ENCODE measurements around the gene GP9. TPM values are rescaled to one million over a fixed set of nuclear protein-coding genes. Genes with fewer than 3 reads are reported as not detected.
"Not testable (repeated sequence)": the region's sequence is repeated elsewhere in the genome, so short reads cannot be mapped to it uniquely, and the experiment has no call there.

Gene GP9
- polyA plus RNA-seq, 4 donors = 0.33 to 2.4 (median 0.58) TPM

DNA sequence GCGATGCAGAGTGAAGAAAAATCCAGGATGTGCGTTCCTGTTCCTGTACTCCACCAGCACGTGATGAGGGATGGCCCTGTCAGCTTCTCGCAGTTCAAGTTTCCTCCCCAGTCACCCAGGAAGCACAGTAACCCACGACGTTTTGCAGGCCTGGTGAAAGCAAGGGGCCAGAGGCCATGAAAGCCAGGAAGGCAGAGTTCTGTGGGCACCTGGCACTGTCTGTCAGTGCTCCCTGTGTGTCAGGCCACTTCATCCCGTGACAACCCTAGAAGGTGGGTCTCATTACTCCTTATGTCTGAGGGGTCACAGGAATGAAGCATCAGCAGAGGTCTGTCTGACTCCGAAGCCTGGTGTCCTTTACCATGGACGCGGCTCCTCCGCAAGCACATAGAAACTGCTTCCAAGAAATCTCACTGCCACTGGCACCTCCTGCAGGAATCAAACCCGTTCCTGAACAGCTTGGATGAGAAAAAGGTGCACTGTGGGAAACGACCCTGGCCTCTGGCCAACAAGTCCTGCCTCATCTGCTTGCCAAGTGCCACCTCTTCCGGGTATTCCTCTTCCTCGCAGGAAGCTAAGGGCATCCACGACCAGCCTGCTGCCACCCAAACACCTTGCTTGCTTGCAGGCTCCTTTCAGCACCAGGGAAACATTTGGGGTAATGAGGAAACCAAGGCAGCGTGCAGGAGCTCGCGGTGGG is 46.4 kb downstream of the GP9 start:
- DNase-seq (ENCODE audit: low read depth in 4 of 4, low spot score in 3 of 4) = no peak

GRCh38 chr3:129107793-129108192 is 47.2 kb downstream of the GP9 start:
- no peak for DNase-seq (ENCODE audit: low read depth in 4 of 4, low spot score in 3 of 4)

GRCh38 chr3:129111076-129111780 is 50.6 kb downstream of the GP9 start:
- DNase-seq (ENCODE audit: low read depth in 4 of 4, low spot score in 3 of 4) = not testable (repeated sequence)

Other genes starting within 250 kb of the GP9 start
- 10 to 100 TPM; 28.0 to 50.5 (median 35.6) TPM for gene ACAD9, start 181.2 kb upstream of the GP9 start, polyA plus RNA-seq (ENCODE audit: insufficient read length in 4 of 4)
- gene CFAP92, start 66.7 kb upstream of the GP9 start, polyA plus RNA-seq (ENCODE audit: insufficient read length in 4 of 4) = 1 to 10 TPM in 3 of 4 donors, under 1 TPM in 1; 0.56 to 1.7 (median 1.5) TPM
- gene EFCC1, start 59.5 kb upstream of the GP9 start, polyA plus RNA-seq (ENCODE audit: insufficient read length in 4 of 4) = 1 to 10 TPM; 1.1 to 2.9 (median 2.3) TPM
- gene RAB43, start 61.0 kb downstream of the GP9 start, polyA plus RNA-seq (ENCODE audit: insufficient read length in 4 of 4) = 1 to 10 TPM; 2.0 to 6.7 (median 3.1) TPM
- 10 to 100 TPM; 46.5 to 59.7 (median 48.7) TPM for gene ISY1, start 100.3 kb downstream of the GP9 start, polyA plus RNA-seq (ENCODE audit: insufficient read length in 4 of 4)
- gene CNBP, start 123.1 kb downstream of the GP9 start, polyA plus RNA-seq (ENCODE audit: insufficient read length in 4 of 4) = 100 to 1,000 TPM; 339 to 443 (median 395) TPM
- 100 to 1,000 TPM; 150 to 170 (median 154) TPM for gene COPG1, start 188.8 kb downstream of the GP9 start, polyA plus RNA-seq (ENCODE audit: insufficient read length in 4 of 4)
- 10 to 100 TPM; 37.8 to 53.5 (median 50.3) TPM for gene HMCES, start 218.1 kb downstream of the GP9 start, polyA plus RNA-seq (ENCODE audit: insufficient read length in 4 of 4)